HG03442 (cell line): ENCODE measurements around the gene C4orf51.
"Not testable (repeated sequence)": the region's sequence is repeated elsewhere in the genome, so short reads cannot be mapped to it uniquely, and the experiment has no call there.

Experiments
- ATAC-seq: cut with Tn5 transposase; IDR thresholded peaks from one replicate; pipeline ENCODE4 v1.9.1; 2021; ENCODE audit warnings: mild to moderate bottlenecking, moderate library complexity; ENCODE audit not compliant: unreplicated experiment

C4orf51 gene

GRCh38 chr4:145679991-145680455 is at the start of gene C4orf51:
TSS of gene C4orf51 (plus strand) at chr4:145680146. CDS start at chr4:145680204, 58 bp downstream.
- no peak for ATAC-seq

- ATAC-seq: no peak
Observed at GRCh38 chr4:145635117-145635516, 44.8 kb upstream of the C4orf51 start.

GRCh38 chr4:145635630-145636029 is 44.3 kb upstream of the C4orf51 start:
- no peak for ATAC-seq

- ATAC-seq: no peak
Observed at GRCh38 chr4:145639186-145639698, 40.7 kb upstream of the C4orf51 start.

GRCh38 chr4:145640236-145640635 is 39.7 kb upstream of the C4orf51 start:
- ATAC-seq: not testable (repeated sequence)

GRCh38 chr4:145643295-145643694 is 36.7 kb upstream of the C4orf51 start:
- ATAC-seq: no peak

- no peak for ATAC-seq
Observed at GRCh38 chr4:145644699-145645098, 35.2 kb upstream of the C4orf51 start.

- no peak for ATAC-seq
Observed at GRCh38 chr4:145656156-145656555, 23.8 kb upstream of the C4orf51 start.

GRCh38 chr4:145660064-145660463 is 19.9 kb upstream of the C4orf51 start:
- ATAC-seq: no peak

DNA sequence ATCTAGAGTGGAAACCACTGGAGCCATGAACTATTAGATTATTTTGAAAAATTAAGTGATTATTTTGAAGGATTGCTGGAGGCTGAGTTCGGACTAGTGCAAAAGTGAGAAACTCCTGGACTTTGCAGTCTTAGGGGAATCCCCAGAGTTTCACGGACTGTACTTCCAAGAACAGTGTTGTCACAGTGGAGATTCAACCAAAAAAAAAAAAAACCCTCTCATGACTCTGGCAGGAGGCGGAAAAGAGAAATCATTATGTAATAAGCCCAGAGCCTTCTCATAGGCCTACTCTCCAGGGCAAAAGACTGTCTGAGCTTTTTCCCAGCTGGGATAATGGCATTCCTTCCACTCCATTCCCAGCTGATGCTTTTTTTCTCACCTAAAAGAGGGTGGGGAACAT is 16.8 kb upstream of the C4orf51 start:
- ATAC-seq: no peak

- no peak for ATAC-seq
Observed at GRCh38 chr4:145665773-145666172, 14.2 kb upstream of the C4orf51 start.

- ATAC-seq: no peak
Observed at GRCh38 chr4:145670422-145670821, 9.5 kb upstream of the C4orf51 start.

- ATAC-seq: no peak
Observed at GRCh38 chr4:145679520-145679919, 426 bp upstream of the C4orf51 start.

DNA sequence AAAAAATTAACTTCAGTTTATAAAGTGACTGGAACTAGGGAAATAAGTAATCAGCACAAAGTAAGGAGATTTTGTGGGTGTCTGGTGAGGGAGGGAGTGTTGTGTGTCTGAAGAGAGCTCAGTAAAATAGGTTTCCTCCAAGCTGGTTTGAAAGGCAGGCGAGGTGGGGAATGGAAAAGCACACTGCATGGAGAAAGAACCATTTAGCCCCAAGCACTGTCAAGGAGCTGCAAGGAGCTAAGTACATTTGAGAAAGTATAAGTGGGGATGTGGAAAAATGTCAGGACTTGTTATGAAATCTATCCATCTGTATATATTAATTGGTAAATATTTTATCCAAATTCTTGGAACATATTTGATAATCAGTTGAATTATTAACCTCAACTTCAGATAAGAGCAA is 956 bp downstream of the C4orf51 start:
- no peak for ATAC-seq

- no peak for ATAC-seq
Observed at GRCh38 chr4:145681518-145681917, 1.6 kb downstream of the C4orf51 start.

DNA sequence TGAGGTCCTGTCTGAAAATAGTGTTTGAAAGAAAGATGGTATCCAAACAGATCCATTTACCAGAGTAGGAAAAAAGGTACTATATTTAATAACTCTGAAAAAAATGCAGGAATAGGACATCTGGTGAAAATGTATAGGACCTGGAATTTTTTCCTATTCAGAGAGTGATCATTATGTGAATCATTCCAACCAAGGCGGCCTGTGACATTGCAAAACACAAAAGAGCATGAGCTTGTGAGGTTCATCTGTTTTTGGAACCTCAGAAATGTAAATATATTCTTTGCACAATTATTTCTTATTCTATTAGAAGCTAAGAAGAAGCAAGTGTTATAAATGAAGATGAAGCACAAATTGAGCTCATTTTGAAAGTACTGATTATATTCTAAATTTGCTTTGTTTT is 2.0 kb downstream of the C4orf51 start:
- no peak for ATAC-seq

DNA sequence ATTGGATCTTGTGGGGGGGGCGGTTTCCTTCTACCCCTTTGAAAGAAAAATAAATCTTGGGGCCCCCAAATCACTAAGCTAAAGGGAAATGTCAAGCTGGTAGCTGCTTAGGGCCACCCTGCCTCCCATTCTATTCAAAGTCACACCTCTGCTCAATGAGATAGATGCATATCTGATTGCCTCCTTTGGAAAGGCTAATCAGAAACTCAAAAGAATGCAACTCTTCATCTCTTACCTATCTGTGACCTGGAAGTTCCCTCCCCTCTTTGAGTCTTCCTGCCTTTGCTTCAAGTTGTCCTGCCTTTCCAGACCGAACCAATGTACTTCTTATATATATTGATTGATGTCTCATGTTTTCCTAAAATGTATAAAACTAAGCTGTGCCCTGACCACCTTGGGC is 7.0 kb downstream of the C4orf51 start:
- no peak for ATAC-seq

DNA sequence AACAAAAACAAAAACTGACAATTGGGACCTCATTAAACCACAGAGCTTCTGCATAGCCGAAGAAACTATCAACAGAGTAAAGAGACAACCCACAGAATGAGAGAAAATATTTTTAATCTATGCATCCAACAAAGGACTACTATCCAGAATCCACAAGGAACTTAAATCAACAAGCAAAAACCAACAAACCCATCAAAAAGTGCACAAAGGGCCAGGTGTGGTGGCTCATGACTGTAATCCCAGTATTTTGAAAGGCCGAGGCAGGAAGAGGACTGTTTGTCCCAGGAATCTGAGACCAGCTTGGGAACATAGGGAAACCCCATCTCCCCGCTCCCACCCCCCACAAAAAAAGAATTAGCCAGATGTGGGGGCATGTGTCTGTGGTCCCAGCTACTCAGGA is 10.7 kb downstream of the C4orf51 start:
- no peak for ATAC-seq

GRCh38 chr4:145691416-145691815 is 11.5 kb downstream of the C4orf51 start:
- ATAC-seq: not testable (repeated sequence)

- ATAC-seq: no peak
Observed at GRCh38 chr4:145694929-145695328, 15.0 kb downstream of the C4orf51 start.

GRCh38 chr4:145697332-145697731 is 17.4 kb downstream of the C4orf51 start:
- no peak for ATAC-seq

DNA sequence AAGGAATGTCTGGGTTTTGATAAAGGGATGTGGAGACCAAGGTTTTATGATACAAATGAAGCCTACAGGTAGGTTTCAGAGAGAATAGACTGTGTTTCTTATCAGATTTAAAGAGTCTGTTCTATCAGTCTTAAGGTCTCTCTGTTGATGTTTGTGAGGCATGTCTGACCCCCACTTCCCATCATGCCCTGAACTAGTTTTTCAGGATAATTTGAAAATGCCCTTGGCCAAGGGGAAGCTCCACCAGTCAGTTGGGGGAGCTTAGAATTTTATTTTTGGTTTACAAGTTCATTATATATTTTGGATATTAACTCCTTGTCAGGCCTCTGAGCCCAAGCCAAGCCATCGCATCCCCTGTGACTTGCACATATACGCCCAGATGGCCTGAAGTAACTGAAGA is 18.6 kb downstream of the C4orf51 start:
- no peak for ATAC-seq

DNA sequence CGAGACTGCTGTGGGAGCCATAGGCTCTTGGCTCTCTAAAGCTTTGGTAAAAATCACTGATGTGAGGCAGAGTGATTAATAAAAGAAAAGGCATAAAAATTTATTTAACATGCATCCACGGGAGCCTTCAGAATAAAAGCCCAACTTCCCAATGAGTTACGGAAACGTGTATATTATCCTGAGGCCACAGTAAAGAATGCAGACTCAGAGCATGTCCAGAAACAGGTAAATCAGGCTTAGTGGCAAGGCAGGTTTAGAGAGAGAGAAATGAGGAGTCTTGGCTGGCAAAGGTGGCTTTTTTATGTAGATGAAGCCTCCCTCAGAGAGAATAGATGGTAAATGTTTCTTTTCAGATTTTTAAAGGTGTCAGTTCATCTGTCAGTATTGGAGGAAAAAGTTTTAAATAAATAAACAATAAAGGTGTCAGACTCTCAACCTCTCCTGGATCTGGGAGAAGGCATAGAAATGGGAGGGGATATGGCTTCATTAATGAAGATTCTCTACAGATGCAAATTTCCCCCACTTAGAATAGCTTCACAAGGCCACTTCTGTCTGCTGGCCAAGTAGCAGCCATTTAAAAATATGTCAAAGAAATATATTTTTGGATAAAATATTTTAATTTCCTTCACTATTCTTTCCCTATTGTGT is 24.0 kb downstream of the C4orf51 start:
- ATAC-seq: no peak
